Tibial artery (tissue), 4 donors: ENCODE results near the gene LMF1.

Experiments used
- DNase-seq, 2 donors: peaks; one replicate each; pipeline ENCODE4 v3.0.0-alpha.2; 2019
- H3K27ac ChIP-seq, 2 donors: fragments of 200-600 bp; sonication (generic) in 1 of 2; 1 replicate in 1 of 2; 2 replicates in 1 of 2; pipeline ENCODE4 v1.5.1; 2018 to 2019; ENCODE audit warnings: mild to moderate bottlenecking in 1 of 2
- H3K27me3 ChIP-seq, 2 donors: fragments of 200-600 bp; sonication (generic) in 1 of 2; one replicate each; pipeline versions ENCODE4 v1.5.1 to v1.6.0; 2016 to 2019
- H3K36me3 ChIP-seq, 3 donors: fragments of 200-600 bp; sonication (generic) in 2 of 3; one replicate each; pipeline ENCODE4 v1.5.1; 2016 to 2019; ENCODE audit warnings: mild to moderate bottlenecking in 2 of 3
- H3K4me1 ChIP-seq, 4 donors: fragments of 200-600 bp; sonication (generic) in 2 of 4; 1 replicate in 3 of 4; 2 replicates in 1 of 4; pipeline ENCODE4 v1.5.1; 2016 to 2019
- H3K4me3 ChIP-seq, 2 donors: fragments of 200-600 bp; sonication (generic) in 1 of 2; 1 replicate in 1 of 2; 2 replicates in 1 of 2; pipeline ENCODE4 v1.5.1; 2018 to 2019; ENCODE audit warnings: mild to moderate bottlenecking in 2 of 2
- H3K9me3 ChIP-seq, 3 donors: fragments of 200-600 bp; sonication (generic) in 1 of 3; one replicate each; pipeline ENCODE4 v1.5.1; 2016 to 2019
- intact Hi-C: fragments of 100-400 bp; cut with DNase I; formaldehyde crosslinking; loops from one replicate; pipeline ENCODE4 v1.15.0; 2023; ENCODE audit warnings: low total_unique reads
- TF ChIP-seq, protein P1 (sequence below), 2 experiments: fragments of 200-600 bp in 1 of 2; fragments of 450-650 bp in 1 of 2; IDR thresholded peaks; one replicate each; pipeline ENCODE4 v1.5.1; 2017 to 2019; ENCODE audit warnings: antibody characterized with exemption in 2 of 2, mild to moderate bottlenecking in 1 of 2, moderate library complexity in 1 of 2

The LMF1 gene

DNA sequence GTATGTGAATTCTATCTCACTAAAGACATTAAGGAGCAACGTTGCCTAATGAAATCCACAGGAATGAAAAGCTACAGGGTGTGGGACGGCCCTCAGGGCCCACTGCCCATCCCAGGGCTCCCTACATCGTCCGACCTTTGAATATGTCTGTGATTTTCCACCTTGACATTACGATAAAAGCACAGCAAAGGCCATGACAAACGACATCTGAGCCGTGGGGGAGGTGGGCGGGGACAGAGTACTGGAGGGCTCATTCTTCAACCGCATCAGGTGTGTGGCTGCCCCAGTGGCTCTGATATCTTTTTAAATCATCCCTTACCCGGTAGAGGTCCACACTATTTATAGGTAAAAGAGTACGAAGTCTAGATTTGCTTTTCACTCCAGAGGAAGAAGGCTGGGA, 35.1 kb downstream of the LMF1 start:
- DNase-seq, result no peak
- H3K27me3 ChIP-seq, result no peaks in the 10 kb centered on the region
- H3K4me1 ChIP-seq, result no peaks in the 10 kb centered on the region
- intact Hi-C loops, result no loop called here
- TF ChIP-seq, protein P1, sequence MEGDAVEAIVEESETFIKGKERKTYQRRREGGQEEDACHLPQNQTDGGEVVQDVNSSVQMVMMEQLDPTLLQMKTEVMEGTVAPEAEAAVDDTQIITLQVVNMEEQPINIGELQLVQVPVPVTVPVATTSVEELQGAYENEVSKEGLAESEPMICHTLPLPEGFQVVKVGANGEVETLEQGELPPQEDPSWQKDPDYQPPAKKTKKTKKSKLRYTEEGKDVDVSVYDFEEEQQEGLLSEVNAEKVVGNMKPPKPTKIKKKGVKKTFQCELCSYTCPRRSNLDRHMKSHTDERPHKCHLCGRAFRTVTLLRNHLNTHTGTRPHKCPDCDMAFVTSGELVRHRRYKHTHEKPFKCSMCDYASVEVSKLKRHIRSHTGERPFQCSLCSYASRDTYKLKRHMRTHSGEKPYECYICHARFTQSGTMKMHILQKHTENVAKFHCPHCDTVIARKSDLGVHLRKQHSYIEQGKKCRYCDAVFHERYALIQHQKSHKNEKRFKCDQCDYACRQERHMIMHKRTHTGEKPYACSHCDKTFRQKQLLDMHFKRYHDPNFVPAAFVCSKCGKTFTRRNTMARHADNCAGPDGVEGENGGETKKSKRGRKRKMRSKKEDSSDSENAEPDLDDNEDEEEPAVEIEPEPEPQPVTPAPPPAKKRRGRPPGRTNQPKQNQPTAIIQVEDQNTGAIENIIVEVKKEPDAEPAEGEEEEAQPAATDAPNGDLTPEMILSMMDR (IDR thresholded peaks at IDR 0.05), result no peak
- H3K4me3 ChIP-seq, result no peak overlapping the region
- no peaks in the 10 kb centered on the region for H3K9me3 ChIP-seq
- H3K27ac ChIP-seq, result no peak overlapping the region
- peaks cover 4 to 78% (median 29%) of the 10 kb centered on the region in 3 donors for H3K36me3 ChIP-seq

DNA sequence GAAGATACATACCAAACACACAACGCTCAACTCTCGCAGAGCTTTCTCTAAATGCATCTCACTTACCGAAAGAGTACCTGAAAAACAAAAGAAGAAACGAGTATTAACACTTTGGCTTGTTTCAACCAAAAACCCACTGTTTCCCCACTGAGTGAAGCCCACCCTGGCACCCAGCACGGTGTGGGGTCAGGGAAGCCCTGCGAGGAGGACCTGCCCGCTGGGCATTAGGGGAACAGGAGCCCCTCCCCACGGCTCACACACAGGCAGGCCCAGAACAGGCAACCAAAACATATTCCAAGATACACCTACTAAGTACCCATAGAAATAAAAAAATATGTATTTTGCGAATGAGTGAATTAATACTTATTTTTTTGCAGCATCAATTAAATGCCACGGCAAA, 36.6 kb downstream of the LMF1 start:
- Histone ChIP-seq H3K9me3 (no peaks in the 10 kb centered on the region), H3K27me3 (no peaks in the 10 kb centered on the region), H3K27ac (no peak overlapping the region), H3K4me1 (no peaks in the 10 kb centered on the region), H3K36me3 (peaks cover 15 to 78% (median 29%) of the 10 kb centered on the region in 3 donors), H3K4me3 (no peak overlapping the region)
- intact Hi-C loops, result no loop called here
- TF ChIP-seq, protein P1 (IDR thresholded peaks at IDR 0.05), result no peak
- DNase-seq, result no peak

DNA sequence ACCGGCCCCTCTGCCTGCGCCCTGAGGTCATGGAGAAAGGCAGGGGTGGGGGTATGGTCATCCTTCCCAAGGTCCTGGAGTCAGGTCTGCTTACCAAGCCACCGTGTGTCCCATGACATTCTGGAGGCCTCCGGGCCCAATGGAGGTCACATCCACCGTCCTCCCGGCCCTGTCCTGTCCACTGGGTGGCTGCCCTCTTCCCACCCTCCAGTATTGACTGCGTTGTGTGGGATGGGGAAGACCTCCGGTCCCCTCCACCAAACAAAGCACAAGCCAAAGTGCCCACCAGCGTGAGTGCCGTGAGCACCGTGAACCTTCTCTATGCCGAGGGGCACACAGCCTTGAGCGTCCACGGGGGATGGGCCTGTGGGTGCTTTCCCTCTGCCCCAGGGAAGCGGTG, 37.2 kb downstream of the LMF1 start:
- DNase-seq, result no peak
- H3K4me3 ChIP-seq, result no peak overlapping the region
- H3K27me3 ChIP-seq, result no peaks in the 10 kb centered on the region
- H3K9me3 ChIP-seq, result no peaks in the 10 kb centered on the region
- TF ChIP-seq, protein P1 (IDR thresholded peaks at IDR 0.05), result no peak
- H3K27ac ChIP-seq, result no peak overlapping the region
- H3K36me3 ChIP-seq, result peaks cover 15 to 81% (median 29%) of the 10 kb centered on the region in 3 donors
- intact Hi-C loops, result no loop called here
- no peaks in the 10 kb centered on the region for H3K4me1 ChIP-seq

DNA sequence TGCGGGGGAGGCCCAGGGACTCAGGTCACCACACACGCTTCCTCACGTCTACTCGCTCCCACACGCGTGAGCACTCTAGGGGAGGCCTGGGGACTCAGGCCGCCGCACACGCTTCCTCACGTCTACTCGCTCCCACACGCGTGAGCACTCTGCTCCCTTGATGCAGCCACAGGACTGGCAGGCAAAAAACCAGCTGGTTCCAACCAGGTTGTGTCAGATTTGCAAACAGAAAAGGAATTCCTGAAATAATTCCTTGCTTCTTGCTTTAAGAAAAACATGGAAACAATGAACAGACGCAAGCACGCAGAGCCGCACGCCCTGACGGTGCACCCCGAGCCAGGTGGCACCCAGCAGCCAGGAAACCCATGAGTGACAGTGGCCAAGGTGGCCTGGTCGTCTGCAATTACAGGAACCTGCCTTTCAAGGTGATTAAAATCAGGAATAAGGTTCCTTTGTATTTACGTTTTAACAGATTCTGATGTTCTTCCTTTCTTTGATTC, 37.9 kb downstream of the LMF1 start:
- intact Hi-C loops, result no loop called here
- peaks cover 15 to 76% (median 29%) of the 10 kb centered on the region in 3 donors for H3K36me3 ChIP-seq
- H3K4me1 ChIP-seq, result no peaks in the 10 kb centered on the region
- TF ChIP-seq, protein P1 (IDR thresholded peaks at IDR 0.05), result no peak
- H3K9me3 ChIP-seq, result no peaks in the 10 kb centered on the region
- H3K27me3 ChIP-seq, result no peaks in the 10 kb centered on the region
- DNase-seq, result no peak
- no peak overlapping the region for H3K4me3 ChIP-seq
- H3K27ac ChIP-seq, result no peak overlapping the region

DNA sequence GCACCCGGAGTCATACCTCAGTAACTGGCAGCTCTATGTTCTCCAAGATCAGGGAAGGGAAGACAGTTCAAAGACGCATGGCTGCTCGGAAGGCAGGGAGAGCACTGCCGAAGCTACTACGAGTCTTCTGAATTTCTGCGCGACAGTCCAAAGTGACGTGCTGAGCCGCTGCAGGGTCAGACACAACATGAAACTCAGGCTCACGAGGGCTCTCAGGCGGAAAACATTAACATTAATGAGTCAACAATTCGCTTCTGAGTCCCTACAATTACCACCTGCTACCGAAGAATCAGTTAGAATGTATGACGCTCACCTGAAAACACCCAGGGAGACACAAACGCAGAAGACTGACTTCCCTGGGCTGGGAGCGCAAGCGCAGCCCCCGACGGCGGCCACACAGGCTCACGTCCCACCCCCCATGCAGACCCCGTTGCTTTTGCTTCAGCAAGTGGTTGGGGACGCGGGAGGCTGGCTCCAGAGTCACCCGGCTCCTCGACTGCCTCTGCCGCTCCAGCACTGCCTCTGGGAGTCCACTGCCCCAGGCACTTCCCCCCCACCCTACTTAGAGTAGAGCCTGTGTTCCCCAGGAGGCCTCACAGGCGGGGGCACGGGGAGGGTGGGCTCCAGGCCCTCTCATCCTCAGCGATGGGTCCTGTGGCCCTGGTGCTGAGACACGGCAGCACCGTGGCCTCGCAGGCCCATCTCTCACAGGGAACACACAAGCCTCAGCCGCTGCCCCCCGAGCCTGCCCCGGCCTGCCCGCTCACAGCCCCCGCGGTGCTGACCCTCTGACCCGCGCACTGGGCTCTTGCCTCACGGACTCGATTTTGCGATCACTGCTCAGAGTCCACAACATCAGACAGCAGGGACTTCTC, 38.9 kb downstream of the LMF1 start:
- Histone ChIP-seq H3K36me3 (peaks cover 15 to 75% (median 29%) of the 10 kb centered on the region in 3 donors), H3K9me3 (no peaks in the 10 kb centered on the region), H3K27ac (no peak overlapping the region), H3K4me3 (no peak overlapping the region), H3K27me3 (no peaks in the 10 kb centered on the region), H3K4me1 (no peaks in the 10 kb centered on the region)
- intact Hi-C loops, result no loop called here
- DNase-seq, result no peak
- TF ChIP-seq, protein P1 (IDR thresholded peaks at IDR 0.05), result no peak
